HL-60 (cell line): ENCODE results near the gene FBXL5.

ENCODE experiments used
- DNase-seq, 2 experiments: peaks; one replicate each; pipeline ENCODE4 v3.0.0-alpha.2; 2010 to 2020; ENCODE audit warnings: low read depth in 1 of 2, low spot score in 1 of 2
- H3K27ac ChIP-seq: fragments of 250-450 bp; sonication (Bioruptor Pico); replicated peaks from 2 replicates; pipeline ENCODE4 v1.5.1; 2020; ENCODE audit warnings: mild to moderate bottlenecking, moderate library complexity
- H3K27me3 ChIP-seq: fragments of 250-450 bp; sonication (Bioruptor Pico); 2 replicates; pipeline ENCODE4 v1.5.1; 2021; ENCODE audit warnings: mild to moderate bottlenecking, moderate library complexity; ENCODE audit not compliant: insufficient read depth, poor library complexity, severe bottlenecking
- H3K4me3 ChIP-seq: replicated peaks from 2 replicates; pipeline ENCODE4 v1.5.1; 2011; ENCODE audit warnings: mild to moderate bottlenecking, control low read depth, low read length; ENCODE audit not compliant: insufficient read depth
- GABPA ChIP-seq: IDR thresholded peaks from 2 replicates; pipeline ENCODE4 v1.6.1; 2012; ENCODE audit warnings: low read depth
- POLR2AphosphoS5 ChIP-seq: IDR thresholded peaks from 2 replicates; pipeline ENCODE4 v1.6.1; 2012; ENCODE audit warnings: low read depth
- SPI1 ChIP-seq: IDR thresholded peaks from 2 replicates; pipeline ENCODE4 v1.6.1; 2012; ENCODE audit warnings: low read depth, mild to moderate bottlenecking, borderline replicate concordance
- TF ChIP-seq, protein P1 (sequence below): IDR thresholded peaks from 2 replicates; pipeline ENCODE4 v1.6.1; 2012; ENCODE audit warnings: low read depth; ENCODE audit not compliant: insufficient replicate concordance
- TF ChIP-seq, protein P2 (sequence below): IDR thresholded peaks from one replicate; pipeline ENCODE4 v1.5.1; 2011; ENCODE audit warnings: low read length, control low read depth, inconsistent platforms; ENCODE audit not compliant: insufficient read depth

FBXL5 gene

GRCh38 chr4:15563871-15564270 is 91.3 kb downstream of the FBXL5 start:
- TF ChIP-seq, protein P1, sequence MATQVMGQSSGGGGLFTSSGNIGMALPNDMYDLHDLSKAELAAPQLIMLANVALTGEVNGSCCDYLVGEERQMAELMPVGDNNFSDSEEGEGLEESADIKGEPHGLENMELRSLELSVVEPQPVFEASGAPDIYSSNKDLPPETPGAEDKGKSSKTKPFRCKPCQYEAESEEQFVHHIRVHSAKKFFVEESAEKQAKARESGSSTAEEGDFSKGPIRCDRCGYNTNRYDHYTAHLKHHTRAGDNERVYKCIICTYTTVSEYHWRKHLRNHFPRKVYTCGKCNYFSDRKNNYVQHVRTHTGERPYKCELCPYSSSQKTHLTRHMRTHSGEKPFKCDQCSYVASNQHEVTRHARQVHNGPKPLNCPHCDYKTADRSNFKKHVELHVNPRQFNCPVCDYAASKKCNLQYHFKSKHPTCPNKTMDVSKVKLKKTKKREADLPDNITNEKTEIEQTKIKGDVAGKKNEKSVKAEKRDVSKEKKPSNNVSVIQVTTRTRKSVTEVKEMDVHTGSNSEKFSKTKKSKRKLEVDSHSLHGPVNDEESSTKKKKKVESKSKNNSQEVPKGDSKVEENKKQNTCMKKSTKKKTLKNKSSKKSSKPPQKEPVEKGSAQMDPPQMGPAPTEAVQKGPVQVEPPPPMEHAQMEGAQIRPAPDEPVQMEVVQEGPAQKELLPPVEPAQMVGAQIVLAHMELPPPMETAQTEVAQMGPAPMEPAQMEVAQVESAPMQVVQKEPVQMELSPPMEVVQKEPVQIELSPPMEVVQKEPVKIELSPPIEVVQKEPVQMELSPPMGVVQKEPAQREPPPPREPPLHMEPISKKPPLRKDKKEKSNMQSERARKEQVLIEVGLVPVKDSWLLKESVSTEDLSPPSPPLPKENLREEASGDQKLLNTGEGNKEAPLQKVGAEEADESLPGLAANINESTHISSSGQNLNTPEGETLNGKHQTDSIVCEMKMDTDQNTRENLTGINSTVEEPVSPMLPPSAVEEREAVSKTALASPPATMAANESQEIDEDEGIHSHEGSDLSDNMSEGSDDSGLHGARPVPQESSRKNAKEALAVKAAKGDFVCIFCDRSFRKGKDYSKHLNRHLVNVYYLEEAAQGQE, result peak; percentile 89
- no peak for TF ChIP-seq POLR2AphosphoS5
- Histone ChIP-seq H3K27me3 (no peaks in the 10 kb centered on the region), H3K27ac (no peak overlapping the region), H3K4me3 (no peak overlapping the region)
- DNase-seq, result no peak

DNA sequence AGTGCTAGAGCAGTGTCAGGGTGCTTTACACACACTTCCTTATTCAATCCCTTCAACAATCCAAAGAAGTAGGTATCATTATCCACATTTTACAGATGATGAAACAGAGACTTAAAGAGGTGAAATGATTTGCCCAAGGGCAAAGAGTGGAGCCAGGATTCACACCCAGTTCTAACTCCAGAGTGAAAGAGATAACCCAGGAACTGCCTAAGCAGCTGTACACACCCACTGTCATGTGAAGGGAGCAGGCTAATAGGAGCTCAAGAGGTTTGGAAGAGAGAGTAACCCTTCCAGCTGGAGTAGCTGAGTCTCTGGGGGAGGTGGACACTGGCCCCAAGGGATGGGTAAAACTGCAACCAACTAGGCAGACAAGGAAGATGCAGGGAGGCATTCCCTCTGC is 92.5 kb downstream of the FBXL5 start:
- H3K27me3 ChIP-seq, result no peaks in the 10 kb centered on the region
- H3K27ac ChIP-seq, result no peak overlapping the region
- TF ChIP-seq, protein P1, result no peak
- TF ChIP-seq, protein P2, sequence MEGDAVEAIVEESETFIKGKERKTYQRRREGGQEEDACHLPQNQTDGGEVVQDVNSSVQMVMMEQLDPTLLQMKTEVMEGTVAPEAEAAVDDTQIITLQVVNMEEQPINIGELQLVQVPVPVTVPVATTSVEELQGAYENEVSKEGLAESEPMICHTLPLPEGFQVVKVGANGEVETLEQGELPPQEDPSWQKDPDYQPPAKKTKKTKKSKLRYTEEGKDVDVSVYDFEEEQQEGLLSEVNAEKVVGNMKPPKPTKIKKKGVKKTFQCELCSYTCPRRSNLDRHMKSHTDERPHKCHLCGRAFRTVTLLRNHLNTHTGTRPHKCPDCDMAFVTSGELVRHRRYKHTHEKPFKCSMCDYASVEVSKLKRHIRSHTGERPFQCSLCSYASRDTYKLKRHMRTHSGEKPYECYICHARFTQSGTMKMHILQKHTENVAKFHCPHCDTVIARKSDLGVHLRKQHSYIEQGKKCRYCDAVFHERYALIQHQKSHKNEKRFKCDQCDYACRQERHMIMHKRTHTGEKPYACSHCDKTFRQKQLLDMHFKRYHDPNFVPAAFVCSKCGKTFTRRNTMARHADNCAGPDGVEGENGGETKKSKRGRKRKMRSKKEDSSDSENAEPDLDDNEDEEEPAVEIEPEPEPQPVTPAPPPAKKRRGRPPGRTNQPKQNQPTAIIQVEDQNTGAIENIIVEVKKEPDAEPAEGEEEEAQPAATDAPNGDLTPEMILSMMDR, result no peak
- TF ChIP-seq GABPA, result no peak
- no peak for TF ChIP-seq POLR2AphosphoS5
- TF ChIP-seq SPI1, result no peak
- H3K4me3 ChIP-seq, result no peak overlapping the region
- DNase-seq, result no peak

DNA sequence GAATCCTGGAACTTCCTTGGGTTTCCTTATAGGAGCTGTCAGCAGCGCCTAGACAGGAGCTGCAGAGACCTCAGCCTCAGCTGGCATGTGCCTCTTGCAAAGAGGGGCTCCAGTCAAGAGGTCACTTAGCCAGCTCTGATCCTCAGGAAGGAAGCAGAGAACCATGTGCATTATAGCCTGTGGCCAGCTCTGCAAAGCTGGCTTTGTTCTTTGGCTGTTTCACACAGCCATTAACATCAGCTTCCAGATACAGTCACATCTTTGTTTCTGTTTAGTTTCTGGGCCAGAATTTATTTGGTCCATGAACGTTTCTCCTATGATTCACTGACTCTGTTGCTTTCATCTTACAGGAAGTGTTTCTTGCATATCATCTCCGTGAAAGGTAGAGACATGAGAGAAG is 93.0 kb downstream of the FBXL5 start:
- H3K4me3 ChIP-seq, result no peak overlapping the region
- H3K27me3 ChIP-seq, result no peaks in the 10 kb centered on the region
- H3K27ac ChIP-seq, result no peak overlapping the region
- no peak for DNase-seq
- no peak for TF ChIP-seq GABPA
- TF ChIP-seq, protein P1, result no peak
- TF ChIP-seq, protein P2, result no peak
- no peak for TF ChIP-seq SPI1
- TF ChIP-seq POLR2AphosphoS5, result no peak

DNA sequence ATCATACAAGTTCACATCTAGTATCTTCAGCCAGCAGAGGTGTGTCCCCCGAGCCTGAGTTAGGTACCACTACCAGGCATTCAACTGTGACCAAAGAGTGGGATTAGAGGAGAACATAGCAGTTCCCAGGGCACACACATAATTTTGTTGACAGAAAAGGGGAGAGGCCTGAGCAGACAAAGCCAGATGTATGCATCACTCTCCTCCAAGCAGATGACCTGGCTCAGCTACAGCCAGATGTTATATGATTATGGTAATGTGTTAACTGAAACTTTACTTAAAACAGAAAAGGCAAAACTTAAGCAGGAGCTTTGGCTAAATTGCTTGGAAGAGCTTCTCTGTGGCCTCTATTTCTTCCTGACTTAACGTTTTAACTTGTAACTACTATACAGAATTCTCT is 96.6 kb downstream of the FBXL5 start:
- TF ChIP-seq, protein P1, result no peak
- TF ChIP-seq GABPA (no peak), SPI1 (no peak), POLR2AphosphoS5 (no peak)
- TF ChIP-seq, protein P2, result no peak
- Histone ChIP-seq H3K27me3 (no peaks in the 10 kb centered on the region), H3K4me3 (no peak overlapping the region), H3K27ac (no peak overlapping the region)
- no peak for DNase-seq
